HEK293 (cell line): Measurements from ENCODE around the gene ELMO1.

Experiments used
- CTCF ChIA-PET: fragments of 350-600 bp; formaldehyde crosslinking; extraction: SDS; loops from one replicate; lab custom pipeline; 2021; ENCODE audit warnings: antibody characterized with exemption; lab: Yijun Ruan, JAX
- POLR2A ChIA-PET: fragments of 300-600 bp; formaldehyde crosslinking; extraction: SDS; loops from one replicate; lab custom pipeline; 2020; ENCODE audit warnings: antibody characterized with exemption, inconsistent platforms; lab: Yijun Ruan, JAX
- H3K27ac ChIP-seq: fragments of 200-500 bp; sonication (Bioruptor generic); 2 replicates; pipeline ENCODE4 v1.5.1; 2014; ENCODE audit warnings: low read depth, low read length, control low read depth, inconsistent platforms; ENCODE audit errors: extremely low read depth
- H3K36me3 ChIP-seq, 2 experiments: fragments of 200-500 bp in 1 of 2; sonication (Bioruptor generic) in 1 of 2; 1 replicate in 1 of 2; 2 replicates in 1 of 2; pipeline ENCODE4 v1.5.1; 2014 to 2017; ENCODE audit warnings: inconsistent platforms in 2 of 2, low read length in 2 of 2; ENCODE audit not compliant: control insufficient read depth in 2 of 2, insufficient read depth in 1 of 2
- H3K4me1 ChIP-seq: fragments of 200-500 bp; sonication (Bioruptor generic); 2 replicates; pipeline ENCODE4 v1.5.1; 2014; ENCODE audit warnings: mild to moderate bottlenecking, low read length, inconsistent platforms; ENCODE audit not compliant: control insufficient read depth, insufficient read depth
- H3K4me3 ChIP-seq: 2 replicates; pipeline ENCODE4 v1.5.1; 2011; ENCODE audit warnings: low read depth, mild to moderate bottlenecking, control low read depth, low read length, moderate library complexity
- H3K9me3 ChIP-seq: fragments of 200-500 bp; sonication (Bioruptor generic); 2 replicates; pipeline ENCODE4 v1.5.1; 2014; ENCODE audit warnings: low read depth, low read length, inconsistent platforms; ENCODE audit not compliant: control insufficient read depth, insufficient read depth
- GLI4 ChIP-seq: fragments of 450-650 bp; formaldehyde crosslinking; IDR thresholded peaks from 2 replicates; pipeline ENCODE4 v1.5.1; 2016; ENCODE audit warnings: missing biosample characterization, missing genetic modification characterization
- GLIS1 ChIP-seq: fragments of 450-650 bp; formaldehyde crosslinking; IDR thresholded peaks from 2 replicates; pipeline ENCODE4 v1.5.1; 2016; ENCODE audit warnings: missing biosample characterization, missing genetic modification characterization
- GLIS2 ChIP-seq: fragments of 450-650 bp; formaldehyde crosslinking; IDR thresholded peaks from 2 replicates; pipeline ENCODE4 v1.5.1; 2016; ENCODE audit warnings: missing biosample characterization, missing genetic modification characterization
- PRDM1 ChIP-seq: fragments of 450-650 bp; formaldehyde crosslinking; IDR thresholded peaks from 2 replicates; pipeline ENCODE4; 2016; ENCODE audit warnings: missing biosample characterization, missing genetic modification characterization
- SCRT1 ChIP-seq: fragments of 450-650 bp; formaldehyde crosslinking; IDR thresholded peaks from 2 replicates; pipeline ENCODE4 v1.5.1; 2016; ENCODE audit warnings: missing biosample characterization, missing genetic modification characterization, borderline replicate concordance
- SETDB1 ChIP-seq: IDR thresholded peaks from one replicate; pipeline ENCODE4 v1.6.1; 2017; ENCODE audit warnings: mild to moderate bottlenecking, low read length, moderate library complexity, mixed read lengths; ENCODE audit not compliant: insufficient read length
- SP7 ChIP-seq: fragments of 450-650 bp; formaldehyde crosslinking; IDR thresholded peaks from 2 replicates; pipeline ENCODE4 v1.5.1; 2016; ENCODE audit warnings: missing biosample characterization, missing genetic modification characterization
- ZFP3 ChIP-seq: fragments of 450-650 bp; formaldehyde crosslinking; IDR thresholded peaks from 2 replicates; pipeline ENCODE4 v1.5.1; 2016; ENCODE audit warnings: low read depth, missing biosample characterization, missing genetic modification characterization
- ZNF155 ChIP-seq: fragments of 450-650 bp; formaldehyde crosslinking; IDR thresholded peaks from 2 replicates; pipeline ENCODE4 v1.5.1; 2016; ENCODE audit warnings: missing biosample characterization, missing genetic modification characterization
- ZNF324 ChIP-seq: fragments of 450-650 bp; formaldehyde crosslinking; IDR thresholded peaks from 2 replicates; pipeline ENCODE4 v1.5.1; 2016; ENCODE audit warnings: missing biosample characterization, missing genetic modification characterization
- ZNF404 ChIP-seq: fragments of 450-650 bp; formaldehyde crosslinking; IDR thresholded peaks from 2 replicates; pipeline ENCODE4 v1.5.1; 2017; ENCODE audit warnings: missing biosample characterization, missing genetic modification characterization
- ZNF416 ChIP-seq: fragments of 450-650 bp; formaldehyde crosslinking; IDR thresholded peaks from 2 replicates; pipeline ENCODE4 v1.5.1; 2016; ENCODE audit warnings: missing biosample characterization, missing genetic modification characterization
- ZNF585B ChIP-seq: fragments of 450-650 bp; formaldehyde crosslinking; IDR thresholded peaks from 2 replicates; pipeline ENCODE4 v1.5.1; 2016; ENCODE audit warnings: missing biosample characterization, missing genetic modification characterization
- ZNF610 ChIP-seq: fragments of 450-650 bp; formaldehyde crosslinking; IDR thresholded peaks from 2 replicates; pipeline ENCODE4 v1.5.1; 2016; ENCODE audit warnings: missing biosample characterization, missing genetic modification characterization, borderline replicate concordance
- ZNF623 ChIP-seq: fragments of 450-650 bp; formaldehyde crosslinking; IDR thresholded peaks from 2 replicates; pipeline ENCODE4 v1.5.1; 2016; ENCODE audit warnings: missing biosample characterization, missing genetic modification characterization
- ZNF792 ChIP-seq: fragments of 450-650 bp; formaldehyde crosslinking; IDR thresholded peaks from 2 replicates; pipeline ENCODE4 v1.5.1; 2016; ENCODE audit warnings: missing biosample characterization, missing genetic modification characterization
- TF ChIP-seq, protein P1 (sequence below): fragments of 450-650 bp; IDR thresholded peaks from 2 replicates; pipeline ENCODE4 v1.5.1; 2018; ENCODE audit warnings: missing biosample characterization, missing genetic modification characterization
- TF ChIP-seq, protein P2 (sequence below): fragments of 450-650 bp; formaldehyde crosslinking; IDR thresholded peaks from 2 replicates; pipeline ENCODE4; 2016; ENCODE audit warnings: missing biosample characterization, missing genetic modification characterization
- TF ChIP-seq, protein P3 (sequence below): fragments of 450-650 bp; formaldehyde crosslinking; IDR thresholded peaks from 2 replicates; pipeline ENCODE4 v1.5.1; 2016; ENCODE audit warnings: missing biosample characterization, missing genetic modification characterization

Gene ELMO1

DNA sequence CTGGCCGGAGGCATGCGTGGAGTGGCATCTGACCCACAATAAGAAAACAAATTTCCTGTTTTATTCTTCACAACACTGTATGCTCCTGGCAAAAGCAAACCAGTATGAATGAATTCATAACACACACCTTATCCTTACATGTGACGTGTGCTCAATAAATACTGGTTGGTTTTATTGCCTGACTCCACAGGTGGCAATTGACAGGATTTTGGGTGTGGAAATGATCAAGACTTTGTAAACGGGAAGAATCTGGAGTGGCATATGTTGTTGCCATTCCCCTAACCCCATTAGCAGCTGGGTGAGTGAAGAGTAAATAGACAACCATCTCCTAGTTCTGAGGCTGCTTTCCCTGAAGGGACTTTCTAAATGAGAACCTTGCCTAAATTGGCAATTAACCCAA lies 508.8 kb downstream of the ELMO1 start:
- Histone ChIP-seq H3K27ac (no peak overlapping the region), H3K4me1 (no peaks in the 10 kb centered on the region), H3K36me3 (no peaks in the 10 kb centered on the region), H3K9me3 (no peaks in the 10 kb centered on the region), H3K4me3 (no peak overlapping the region)
- TF ChIP-seq SCRT1 (no peak), GLIS2 (tag by site-specific recombination) (no peak), SP7 (no peak), ZNF792 (tag by site-specific recombination) (no peak), ZNF155 (tag by site-specific recombination) (no peak)
- CTCF ChIA-PET = no interaction called here
- POLR2A ChIA-PET = no interaction called here

DNA sequence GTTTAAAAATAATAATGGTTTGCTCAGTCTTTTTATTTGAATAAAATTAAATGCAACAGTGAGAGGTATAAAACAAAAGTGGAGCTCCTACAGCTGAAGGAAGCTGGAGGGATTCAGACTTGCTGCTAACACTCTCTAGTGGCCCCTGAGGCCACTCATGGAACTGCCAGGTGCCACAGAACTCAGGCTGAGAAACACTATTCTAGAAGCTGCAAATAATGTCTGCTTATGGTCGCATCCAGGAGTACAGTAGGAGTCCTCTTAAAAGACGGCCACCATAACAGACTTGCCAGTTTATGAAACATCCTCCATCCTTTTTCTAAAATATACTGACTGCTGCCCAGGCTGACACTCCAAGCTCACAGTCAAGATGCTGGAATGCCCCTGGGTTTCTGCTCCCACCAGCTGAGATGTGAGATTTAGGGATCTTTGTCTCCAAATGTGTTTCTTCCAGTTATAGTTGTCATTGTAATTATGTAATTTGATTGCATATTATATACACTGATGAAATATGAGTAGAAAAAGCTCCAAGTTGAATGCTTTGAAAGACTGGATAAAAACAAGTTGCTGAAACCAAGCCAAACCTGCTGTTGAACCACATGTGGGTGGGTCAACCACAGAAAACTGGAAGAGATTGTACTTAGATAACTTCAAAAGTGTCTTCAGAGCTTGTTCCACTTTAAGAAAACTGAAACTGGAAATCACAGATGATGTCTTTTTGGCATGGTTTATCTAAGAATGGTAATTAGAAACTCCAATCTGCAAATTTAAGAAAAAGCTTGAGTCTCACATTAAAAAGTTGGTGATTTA lies 510.7 kb downstream of the ELMO1 start:
- POLR2A ChIA-PET = no interaction called here
- peak; percentile 31 for TF ChIP-seq SETDB1
- no peak for TF ChIP-seq ZNF324 (tag by site-specific recombination)
- no peak for TF ChIP-seq GLIS1 (tag by site-specific recombination)
- no peak for TF ChIP-seq ZNF585B (tag by site-specific recombination)
- TF ChIP-seq, protein P1, sequence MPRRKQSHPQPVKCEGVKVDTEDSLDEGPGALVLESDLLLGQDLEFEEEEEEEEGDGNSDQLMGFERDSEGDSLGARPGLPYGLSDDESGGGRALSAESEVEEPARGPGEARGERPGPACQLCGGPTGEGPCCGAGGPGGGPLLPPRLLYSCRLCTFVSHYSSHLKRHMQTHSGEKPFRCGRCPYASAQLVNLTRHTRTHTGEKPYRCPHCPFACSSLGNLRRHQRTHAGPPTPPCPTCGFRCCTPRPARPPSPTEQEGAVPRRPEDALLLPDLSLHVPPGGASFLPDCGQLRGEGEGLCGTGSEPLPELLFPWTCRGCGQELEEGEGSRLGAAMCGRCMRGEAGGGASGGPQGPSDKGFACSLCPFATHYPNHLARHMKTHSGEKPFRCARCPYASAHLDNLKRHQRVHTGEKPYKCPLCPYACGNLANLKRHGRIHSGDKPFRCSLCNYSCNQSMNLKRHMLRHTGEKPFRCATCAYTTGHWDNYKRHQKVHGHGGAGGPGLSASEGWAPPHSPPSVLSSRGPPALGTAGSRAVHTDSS = no peak
- TF ChIP-seq, protein P2, sequence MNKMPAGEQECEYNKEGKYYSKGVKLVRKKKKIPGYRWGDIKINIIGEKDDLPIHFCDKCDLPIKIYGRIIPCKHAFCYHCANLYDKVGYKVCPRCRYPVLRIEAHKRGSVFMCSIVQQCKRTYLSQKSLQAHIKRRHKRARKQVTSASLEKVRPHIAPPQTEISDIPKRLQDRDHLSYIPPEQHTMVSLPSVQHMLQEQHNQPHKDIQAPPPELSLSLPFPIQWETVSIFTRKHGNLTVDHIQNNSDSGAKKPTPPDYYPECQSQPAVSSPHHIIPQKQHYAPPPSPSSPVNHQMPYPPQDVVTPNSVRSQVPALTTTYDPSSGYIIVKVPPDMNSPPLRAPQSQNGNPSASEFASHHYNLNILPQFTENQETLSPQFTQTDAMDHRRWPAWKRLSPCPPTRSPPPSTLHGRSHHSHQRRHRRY (tag by site-specific recombination) = no peak
- no peak for TF ChIP-seq GLIS2 (tag by site-specific recombination)
- Histone ChIP-seq H3K27ac (no peak overlapping the region), H3K4me3 (no peak overlapping the region), H3K9me3 (no peaks in the 10 kb centered on the region), H3K4me1 (no peaks in the 10 kb centered on the region), H3K36me3 (no peaks in the 10 kb centered on the region)
- CTCF ChIA-PET = interaction anchor here (1.2 to 1.4 kb wide), 2 partner anchors 29 to 261 kb away, joined by 4 to 6 read pairs; no protein-coding TSS in a partner anchor

DNA sequence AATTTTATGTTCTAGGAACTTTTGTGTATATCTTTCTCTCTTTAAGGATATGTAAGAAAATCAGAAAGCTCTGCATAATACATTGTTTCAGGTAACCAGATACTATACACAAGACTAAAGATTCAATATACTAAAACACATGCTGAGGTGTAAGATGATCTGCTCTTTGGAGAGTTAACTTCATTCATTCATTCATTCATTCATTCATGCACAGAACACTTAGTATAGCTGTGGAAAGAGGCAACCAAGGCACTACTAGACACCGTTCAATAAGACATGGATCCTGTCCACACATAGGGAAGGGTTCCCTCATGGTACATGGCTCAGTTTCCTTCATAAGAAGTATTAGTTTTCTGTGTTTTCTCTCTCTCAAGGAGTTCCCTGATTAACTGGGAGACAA lies 516.8 kb downstream of the ELMO1 start:
- Histone ChIP-seq H3K4me1 (no peaks in the 10 kb centered on the region), H3K36me3 (no peaks in the 10 kb centered on the region), H3K9me3 (no peaks in the 10 kb centered on the region), H3K4me3 (no peak overlapping the region), H3K27ac (no peak overlapping the region)
- CTCF ChIA-PET = no interaction called here
- POLR2A ChIA-PET = no interaction called here
- TF ChIP-seq GLI4 (tag by site-specific recombination) (no peak), ZNF155 (tag by site-specific recombination) (no peak), ZFP3 (no peak), ZNF416 (tag by site-specific recombination) (no peak), PRDM1 (no peak), ZNF623 (tag by site-specific recombination) (no peak), ZNF610 (no peak), ZNF404 (tag by site-specific recombination) (no peak)
- TF ChIP-seq, protein P3, sequence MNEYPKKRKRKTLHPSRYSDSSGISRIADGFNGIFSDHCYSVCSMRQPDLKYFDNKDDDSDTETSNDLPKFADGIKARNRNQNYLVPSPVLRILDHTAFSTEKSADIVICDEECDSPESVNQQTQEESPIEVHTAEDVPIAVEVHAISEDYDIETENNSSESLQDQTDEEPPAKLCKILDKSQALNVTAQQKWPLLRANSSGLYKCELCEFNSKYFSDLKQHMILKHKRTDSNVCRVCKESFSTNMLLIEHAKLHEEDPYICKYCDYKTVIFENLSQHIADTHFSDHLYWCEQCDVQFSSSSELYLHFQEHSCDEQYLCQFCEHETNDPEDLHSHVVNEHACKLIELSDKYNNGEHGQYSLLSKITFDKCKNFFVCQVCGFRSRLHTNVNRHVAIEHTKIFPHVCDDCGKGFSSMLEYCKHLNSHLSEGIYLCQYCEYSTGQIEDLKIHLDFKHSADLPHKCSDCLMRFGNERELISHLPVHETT (tag by site-specific recombination) = no peak
- TF ChIP-seq, all 188 proteins: peak for 0
